Measurements from ENCODE around the gene HDAC9.

Gene HDAC9

GRCh38 chr7:18496341-18496700 is 772 bp downstream of the HDAC9 start:
- Histone ChIP-seq H3K4me1 (ENCODE audit: control insufficient read depth, insufficient read depth, low read length) (peaks cover 11% of the 10 kb centered on the region), H3K36me3 (ENCODE audit: control insufficient read depth, insufficient read depth, low read length) (no peaks in the 10 kb centered on the region), H3K4me3 (ENCODE audit: low read depth, low read length) (peak overlapping the region; percentile 63), H3K9ac (ENCODE audit: low read depth, low read length) (peak overlapping the region; percentile 8), H3K27me3 (ENCODE audit: control insufficient read depth, insufficient read depth, low read length) (no peaks in the 10 kb centered on the region), H3K9me3 (ENCODE audit: control insufficient read depth, insufficient read depth, low read length) (no peaks in the 10 kb centered on the region)

GRCh38 chr7:18497082-18497481 is 1.5 kb downstream of the HDAC9 start:
- no peaks in the 10 kb centered on the region for H3K27me3 ChIP-seq (ENCODE audit: control insufficient read depth, insufficient read depth, low read length)
- no peaks in the 10 kb centered on the region for H3K9me3 ChIP-seq (ENCODE audit: control insufficient read depth, insufficient read depth, low read length)
- H3K36me3 ChIP-seq (ENCODE audit: control insufficient read depth, insufficient read depth, low read length), result no peaks in the 10 kb centered on the region
- H3K4me1 ChIP-seq (ENCODE audit: control insufficient read depth, insufficient read depth, low read length), result peaks cover 11% of the 10 kb centered on the region
- peak overlapping the region; percentile 63 for H3K4me3 ChIP-seq (ENCODE audit: low read depth, low read length)
- H3K9ac ChIP-seq (ENCODE audit: low read depth, low read length), result no peak overlapping the region

DNA sequence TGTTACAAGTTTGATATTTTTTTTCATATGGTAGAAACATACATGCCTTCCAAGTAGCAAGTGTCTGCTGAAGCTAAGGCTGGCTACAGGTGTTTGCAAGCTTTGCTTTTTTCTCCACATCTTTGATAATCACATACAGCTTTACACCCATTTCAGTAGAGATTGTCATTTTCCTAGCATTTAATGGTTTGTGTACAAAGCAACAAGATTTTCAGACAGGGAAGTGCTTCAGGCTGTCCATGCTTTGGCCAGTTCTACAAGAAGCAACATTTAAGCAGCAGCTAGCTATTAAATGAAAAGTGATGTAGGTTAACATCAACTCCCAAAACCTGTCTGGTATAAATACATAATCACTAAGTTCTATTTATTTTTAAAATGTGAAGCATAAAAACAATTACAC is 2.3 kb downstream of the HDAC9 start:
- H3K4me3 ChIP-seq (ENCODE audit: low read depth, low read length), result no peak overlapping the region

DNA sequence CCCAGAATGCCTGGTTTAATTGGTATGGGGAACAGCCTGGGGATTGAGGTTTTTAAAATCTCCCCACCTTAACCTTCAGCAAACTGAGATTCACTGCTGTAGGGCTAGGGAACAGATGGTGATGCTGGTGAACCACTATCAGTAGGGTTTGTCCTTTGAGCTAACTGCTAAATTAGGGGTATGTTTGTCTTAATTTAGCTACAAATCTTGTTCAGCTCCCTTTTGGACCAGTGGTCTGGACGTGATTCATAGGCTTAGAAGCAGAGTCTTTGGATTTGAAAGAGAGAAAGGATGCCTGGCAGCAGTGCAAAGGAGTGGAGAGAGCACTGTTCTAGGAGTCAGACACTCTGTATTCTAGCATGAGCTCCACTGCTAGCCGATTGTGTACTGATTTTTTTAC is 2.8 kb downstream of the HDAC9 start:
- Histone ChIP-seq H3K4me3 (ENCODE audit: low read depth, low read length) (no peak overlapping the region), H3K9ac (ENCODE audit: low read depth, low read length) (no peak overlapping the region), H3K4me1 (ENCODE audit: control insufficient read depth, insufficient read depth, low read length) (peaks cover 11% of the 10 kb centered on the region), H3K27me3 (ENCODE audit: control insufficient read depth, insufficient read depth, low read length) (no peaks in the 10 kb centered on the region), H3K9me3 (ENCODE audit: control insufficient read depth, insufficient read depth, low read length) (no peaks in the 10 kb centered on the region), H3K36me3 (ENCODE audit: control insufficient read depth, insufficient read depth, low read length) (no peaks in the 10 kb centered on the region)

More for the DNA sequence above, 2.3 kb downstream of the HDAC9 start:
- Histone ChIP-seq H3K9me3 (ENCODE audit: control insufficient read depth, insufficient read depth, low read length) (no peaks in the 10 kb centered on the region), H3K4me1 (ENCODE audit: control insufficient read depth, insufficient read depth, low read length) (peaks cover 11% of the 10 kb centered on the region), H3K36me3 (ENCODE audit: control insufficient read depth, insufficient read depth, low read length) (no peaks in the 10 kb centered on the region), H3K9ac (ENCODE audit: low read depth, low read length) (no peak overlapping the region), H3K27me3 (ENCODE audit: control insufficient read depth, insufficient read depth, low read length) (no peaks in the 10 kb centered on the region)

- H3K4me1 ChIP-seq (ENCODE audit: control insufficient read depth, insufficient read depth, low read length), result peaks cover 10% of the 10 kb centered on the region
Observed at GRCh38 chr7:18499407-18500177, 4.0 kb downstream of the HDAC9 start.

GRCh38 chr7:18503126-18503866 is 7.7 kb downstream of the HDAC9 start:
- H3K36me3 ChIP-seq (ENCODE audit: control insufficient read depth, insufficient read depth, low read length), result no peaks in the 10 kb centered on the region

More at GRCh38 chr7:18499407-18500177, 4.0 kb downstream of the HDAC9 start:
- Histone ChIP-seq H3K27me3 (ENCODE audit: control insufficient read depth, insufficient read depth, low read length) (no peaks in the 10 kb centered on the region), H3K9me3 (ENCODE audit: control insufficient read depth, insufficient read depth, low read length) (no peaks in the 10 kb centered on the region), H3K36me3 (ENCODE audit: control insufficient read depth, insufficient read depth, low read length) (no peaks in the 10 kb centered on the region), H3K9ac (ENCODE audit: low read depth, low read length) (no peak overlapping the region), H3K4me3 (ENCODE audit: low read depth, low read length) (no peak overlapping the region)

DNA sequence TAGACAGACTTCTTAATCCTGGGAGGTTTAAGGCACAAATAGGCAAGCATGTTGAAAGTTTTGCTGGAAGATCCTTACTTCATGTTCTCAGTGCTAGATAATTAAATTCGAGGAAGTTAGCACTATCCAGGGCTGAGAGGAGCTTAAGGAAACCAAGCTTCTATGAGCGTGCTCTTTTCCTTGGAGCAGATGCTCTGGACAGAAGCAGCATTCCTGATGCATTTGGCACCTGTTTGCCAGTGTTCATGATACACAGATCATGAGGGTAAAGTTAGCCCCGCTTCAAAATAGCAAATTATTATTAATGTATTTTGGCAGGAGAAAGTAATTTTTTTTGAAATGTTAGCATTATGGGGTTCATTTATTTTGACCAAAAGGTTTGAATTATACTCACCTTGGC is 9.4 kb downstream of the HDAC9 start:
- Histone ChIP-seq H3K9ac (ENCODE audit: low read depth, low read length) (no peak overlapping the region), H3K36me3 (ENCODE audit: control insufficient read depth, insufficient read depth, low read length) (no peaks in the 10 kb centered on the region), H3K27me3 (ENCODE audit: control insufficient read depth, insufficient read depth, low read length) (no peaks in the 10 kb centered on the region), H3K9me3 (ENCODE audit: control insufficient read depth, insufficient read depth, low read length) (no peaks in the 10 kb centered on the region), H3K4me1 (ENCODE audit: control insufficient read depth, insufficient read depth, low read length) (peaks cover 11% of the 10 kb centered on the region), H3K4me3 (ENCODE audit: low read depth, low read length) (no peak overlapping the region)

More at GRCh38 chr7:18503126-18503866, 7.7 kb downstream of the HDAC9 start:
- Histone ChIP-seq H3K27me3 (ENCODE audit: control insufficient read depth, insufficient read depth, low read length) (no peaks in the 10 kb centered on the region), H3K4me3 (ENCODE audit: low read depth, low read length) (no peak overlapping the region), H3K9me3 (ENCODE audit: control insufficient read depth, insufficient read depth, low read length) (no peaks in the 10 kb centered on the region), H3K9ac (ENCODE audit: low read depth, low read length) (no peak overlapping the region), H3K4me1 (ENCODE audit: control insufficient read depth, insufficient read depth, low read length) (peaks cover 4% of the 10 kb centered on the region)

DNA sequence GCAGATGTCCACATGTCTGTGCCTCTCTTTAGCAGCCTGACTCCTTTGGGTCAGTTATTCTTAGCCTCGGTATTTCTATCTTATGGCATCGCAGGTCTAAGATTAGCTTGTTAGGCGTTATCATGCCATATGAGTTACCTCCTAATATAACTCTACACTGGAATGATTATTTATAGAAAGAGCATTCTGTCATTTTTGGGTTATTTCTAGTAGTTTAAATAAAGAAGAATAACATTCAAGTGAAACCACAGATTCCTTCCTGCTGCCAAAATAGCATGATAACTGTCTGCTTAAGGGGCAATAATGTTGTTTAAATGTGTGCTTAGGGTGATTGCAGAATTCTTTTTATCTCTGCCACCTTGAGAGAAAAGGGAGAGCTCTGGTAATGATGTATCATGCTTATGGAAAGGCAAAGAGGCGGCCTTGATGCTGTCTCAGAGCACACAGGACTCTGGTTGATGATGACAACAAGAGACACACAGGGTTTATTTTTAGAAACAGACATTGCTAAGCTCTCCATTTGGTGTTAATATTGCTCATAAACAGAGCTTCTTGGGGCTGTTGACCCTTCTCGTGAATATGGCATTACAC is 10.4 kb downstream of the HDAC9 start:
- H3K36me3 ChIP-seq (ENCODE audit: control insufficient read depth, insufficient read depth, low read length), result no peaks in the 10 kb centered on the region
- no peaks in the 10 kb centered on the region for H3K9me3 ChIP-seq (ENCODE audit: control insufficient read depth, insufficient read depth, low read length)
- no peaks in the 10 kb centered on the region for H3K27me3 ChIP-seq (ENCODE audit: control insufficient read depth, insufficient read depth, low read length)
- H3K9ac ChIP-seq (ENCODE audit: low read depth, low read length), result no peak overlapping the region
- no peak overlapping the region for H3K4me3 ChIP-seq (ENCODE audit: low read depth, low read length)
- peaks cover 11% of the 10 kb centered on the region for H3K4me1 ChIP-seq (ENCODE audit: control insufficient read depth, insufficient read depth, low read length)

GRCh38 chr7:18508443-18509427 is 13.2 kb downstream of the HDAC9 start:
- no peaks in the 10 kb centered on the region for H3K36me3 ChIP-seq (ENCODE audit: control insufficient read depth, insufficient read depth, low read length)
- no peaks in the 10 kb centered on the region for H3K27me3 ChIP-seq (ENCODE audit: control insufficient read depth, insufficient read depth, low read length)
- no peak overlapping the region for H3K4me3 ChIP-seq (ENCODE audit: low read depth, low read length)
- peaks cover 11% of the 10 kb centered on the region for H3K4me1 ChIP-seq (ENCODE audit: control insufficient read depth, insufficient read depth, low read length)
- H3K9me3 ChIP-seq (ENCODE audit: control insufficient read depth, insufficient read depth, low read length), result no peaks in the 10 kb centered on the region
- H3K9ac ChIP-seq (ENCODE audit: low read depth, low read length), result no peak overlapping the region

- H3K4me1 ChIP-seq (ENCODE audit: control insufficient read depth, insufficient read depth, low read length), result peaks cover 11% of the 10 kb centered on the region
- H3K36me3 ChIP-seq (ENCODE audit: control insufficient read depth, insufficient read depth, low read length), result no peaks in the 10 kb centered on the region
- H3K9me3 ChIP-seq (ENCODE audit: control insufficient read depth, insufficient read depth, low read length), result no peaks in the 10 kb centered on the region
- no peaks in the 10 kb centered on the region for H3K27me3 ChIP-seq (ENCODE audit: control insufficient read depth, insufficient read depth, low read length)
- no peak overlapping the region for H3K9ac ChIP-seq (ENCODE audit: low read depth, low read length)
- H3K4me3 ChIP-seq (ENCODE audit: low read depth, low read length), result peak overlapping the region; percentile 14
Observed at GRCh38 chr7:18509481-18509880, 13.9 kb downstream of the HDAC9 start.
